Endodermal cell (in vitro differentiated cells): Measurements from ENCODE around the gene CCDC8. TPM values are rescaled to one million over a fixed set of nuclear protein-coding genes. Genes with fewer than 3 reads are reported as not detected.

Source experiments
- DNase-seq: peaks from one replicate; pipeline ENCODE4 v3.0.0-alpha.2; 2017
- H3K27ac ChIP-seq: 2 replicates; pipeline ENCODE4 v1.5.1; 2013; ENCODE audit warnings: mild to moderate bottlenecking, low read depth, low read length, moderate library complexity
- H3K27me3 ChIP-seq: 2 replicates; pipeline ENCODE4 v1.6.1; 2013; ENCODE audit warnings: mild to moderate bottlenecking, low read length, moderate library complexity; ENCODE audit not compliant: insufficient read depth, control insufficient read depth, poor library complexity, severe bottlenecking
- H3K36me3 ChIP-seq: 2 replicates; pipeline ENCODE4 v1.7.0; 2013; ENCODE audit warnings: mild to moderate bottlenecking, low read length, moderate library complexity; ENCODE audit not compliant: control insufficient read depth, insufficient read depth
- H3K4me1 ChIP-seq: one replicate; pipeline ENCODE4 v1.7.0; 2013; ENCODE audit warnings: low read length; ENCODE audit not compliant: control insufficient read depth, insufficient read depth
- H3K4me3 ChIP-seq: 2 replicates; pipeline ENCODE4 v1.5.1; 2013; ENCODE audit warnings: mild to moderate bottlenecking, low read length, moderate library complexity
- H3K9ac ChIP-seq: 2 replicates; pipeline ENCODE4 v1.6.1; 2013; ENCODE audit warnings: mild to moderate bottlenecking, low read length, moderate library complexity; ENCODE audit not compliant: poor library complexity, severe bottlenecking; ENCODE audit errors: extremely low read depth
- H3K9me3 ChIP-seq: 2 replicates; pipeline ENCODE4 v1.6.1; 2013; ENCODE audit warnings: mild to moderate bottlenecking, low read length, moderate library complexity; ENCODE audit not compliant: control insufficient read depth
- H3K27ac Mint-ChIP-seq: 2 replicates; pipeline ENCODE4 v1.8.0; 2020; ENCODE audit warnings: mixed read lengths
- H3K27me3 Mint-ChIP-seq: 2 replicates; pipeline ENCODE4 v1.8.0; 2021; ENCODE audit warnings: mild to moderate bottlenecking, mixed read lengths; ENCODE audit not compliant: insufficient read depth
- H3K36me3 Mint-ChIP-seq: 2 replicates; pipeline ENCODE4 v1.8.0; 2020; ENCODE audit warnings: low read depth, mixed read lengths
- H3K4me1 Mint-ChIP-seq: 2 replicates; pipeline ENCODE4 v1.8.0; 2020; ENCODE audit warnings: mixed read lengths
- H3K4me3 Mint-ChIP-seq: 2 replicates; pipeline ENCODE4 v1.8.0; 2020; ENCODE audit warnings: mild to moderate bottlenecking, moderate library complexity, mixed read lengths
- H3K9me3 Mint-ChIP-seq: 2 replicates; pipeline ENCODE4 v1.8.0; 2020; ENCODE audit warnings: mild to moderate bottlenecking, mixed read lengths
- CTCF ChIP-seq: fragments of 200-600 bp; sonication (generic); conservative IDR thresholded peaks from 2 replicates; pipeline ENCODE4 v1.5.0; 2021; ENCODE audit warnings: antibody characterized with exemption, mild to moderate bottlenecking
- WGBS, 2 experiments: methylation state at CpG; one replicate each; pipeline versions ENCODE4 v1.1.5 to v1.1.7; 2013; ENCODE audit warnings: missing lambda C conversion rate in 2 of 2, mixed read lengths in 1 of 2; ENCODE audit not compliant: insufficient coverage in 1 of 2, insufficient read length in 1 of 2; 5-methylcytosine and 5-hydroxymethylcytosine counted together
- total RNA-seq, 2 donors: library from RNA; stranded (reverse); fragmentation: NEBNext Ultra II Directional in 1 of 2; extraction: Animal tissue kit (Norgen Biotek cat#: 25700) in 1 of 2; gene quantifications; 2 replicates in 1 of 2; 3 replicates in 1 of 2; pipeline ENCODE4 v1.2.1, GENCODE V29; 2021

Gene CCDC8
- total RNA-seq, 2 donors from 2014 or later = 27.5 to 30.5 TPM

- Histone ChIP-seq H3K27ac (no peak overlapping the region), H3K9ac (no peak overlapping the region), H3K36me3 (peaks cover 61% of the 10 kb centered on the region), H3K27me3 (no peaks in the 10 kb centered on the region), H3K4me1 (peaks cover 3% of the 10 kb centered on the region), H3K4me3 (no peak overlapping the region), H3K9me3 (no peaks in the 10 kb centered on the region)
- no peak overlapping the region for H3K4me3 Mint-ChIP-seq
- H3K36me3 Mint-ChIP-seq = peaks cover 33% of the 10 kb centered on the region
- H3K27me3 Mint-ChIP-seq = no peaks in the 10 kb centered on the region
- TF ChIP-seq CTCF = no peak
- no peaks in the 10 kb centered on the region for H3K9me3 Mint-ChIP-seq
- 73 to 93% methylated on average over 3 to 4 of the region's 5 CpGs for WGBS, 2 experiments
- no peak overlapping the region for H3K27ac Mint-ChIP-seq
- peaks cover 7% of the 10 kb centered on the region for H3K4me1 Mint-ChIP-seq
- DNase-seq = no peak
These were observed 45.9 kb downstream of the CCDC8 start for GRCh38 chr19:46367426-46367825.

DNA sequence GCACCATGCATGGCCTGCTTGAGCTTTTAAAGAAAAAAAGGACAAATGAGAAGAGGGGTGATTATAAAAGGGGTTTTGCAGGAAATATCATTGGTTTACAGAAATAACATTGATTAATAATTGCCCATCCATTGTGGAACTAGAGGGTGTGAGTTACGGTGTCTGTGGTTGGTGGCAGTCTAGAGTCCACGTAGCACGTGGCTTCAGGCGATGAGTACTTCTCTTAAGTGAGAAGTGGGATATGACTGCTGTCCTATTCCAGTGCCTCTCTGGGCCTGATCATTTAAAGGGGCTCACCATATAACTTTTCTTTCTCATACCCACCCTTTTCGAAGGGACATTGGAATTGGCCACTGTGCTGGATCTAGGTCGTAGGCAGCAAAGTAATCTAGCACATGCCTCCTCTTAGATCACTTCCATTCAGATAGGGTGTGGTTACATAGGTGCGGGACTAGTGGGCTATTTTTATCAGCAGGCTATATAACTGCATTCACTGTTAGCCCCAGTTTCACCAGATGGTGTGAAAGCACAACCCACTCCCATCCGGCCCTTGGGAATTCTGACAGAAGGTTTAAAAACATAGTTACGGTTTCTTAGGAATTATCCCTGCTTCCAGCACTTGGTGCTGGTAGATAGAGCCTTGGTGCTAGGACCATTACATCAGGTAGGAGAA lies 46.6 kb downstream of the CCDC8 start:
- H3K4me3 ChIP-seq = no peak overlapping the region
- Mint-ChIP-seq H3K36me3 (peaks cover 38% of the 10 kb centered on the region), H3K27ac (no peak overlapping the region), H3K4me3 (no peak overlapping the region), H3K27me3 (no peaks in the 10 kb centered on the region), H3K9me3 (no peaks in the 10 kb centered on the region), H3K4me1 (peaks cover 1% of the 10 kb centered on the region)
- H3K27ac ChIP-seq = no peak overlapping the region
- TF ChIP-seq CTCF = no peak
- DNase-seq = no peak
- no peak overlapping the region for H3K9ac ChIP-seq
- no peaks in the 10 kb centered on the region for H3K4me1 ChIP-seq
- no peaks in the 10 kb centered on the region for H3K9me3 ChIP-seq
- no peaks in the 10 kb centered on the region for H3K27me3 ChIP-seq
- peaks cover 62% of the 10 kb centered on the region for H3K36me3 ChIP-seq
- WGBS, 2 experiments = 93 to 96% methylated on average over 5 to 9 of the region's 9 CpGs

DNA sequence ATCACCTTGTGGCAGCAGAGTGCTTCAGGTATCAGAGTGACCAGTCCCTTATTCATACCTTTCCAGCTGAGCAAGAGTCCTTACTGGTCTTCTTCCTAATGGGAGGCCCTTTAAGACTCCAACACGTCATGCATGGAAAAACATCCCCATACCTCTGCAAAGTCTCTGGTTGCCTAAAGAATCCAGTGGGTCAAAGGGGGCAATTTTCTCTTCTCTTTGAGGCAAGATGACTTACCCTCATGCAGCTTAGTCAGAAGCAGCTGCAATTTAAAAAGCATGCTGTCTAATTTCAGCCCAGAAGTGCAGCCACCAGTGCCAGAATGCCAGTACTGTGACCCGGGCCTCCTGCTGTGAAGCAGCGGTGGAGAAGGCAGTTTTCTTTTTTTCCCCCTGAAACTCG lies 47.8 kb downstream of the CCDC8 start:
- no peaks in the 10 kb centered on the region for H3K9me3 ChIP-seq
- Mint-ChIP-seq H3K4me1 (no peaks in the 10 kb centered on the region), H3K27ac (no peak overlapping the region), H3K9me3 (no peaks in the 10 kb centered on the region), H3K4me3 (no peak overlapping the region), H3K36me3 (peaks cover 38% of the 10 kb centered on the region), H3K27me3 (no peaks in the 10 kb centered on the region)
- H3K36me3 ChIP-seq = peaks cover 61% of the 10 kb centered on the region
- no peaks in the 10 kb centered on the region for H3K27me3 ChIP-seq
- H3K9ac ChIP-seq = no peak overlapping the region
- peak; percentile 33 for DNase-seq
- no peak overlapping the region for H3K4me3 ChIP-seq
- TF ChIP-seq CTCF = no peak
- H3K27ac ChIP-seq = no peak overlapping the region
- 83 to 86% methylated on average over 1 to 3 of the region's 4 CpGs for WGBS, 2 experiments
- no peaks in the 10 kb centered on the region for H3K4me1 ChIP-seq
